GM21723 (cell line): ENCODE measurements around the gene EP400.

Experiments used
- ATAC-seq: cut with Tn5 transposase; IDR thresholded peaks from one replicate; pipeline ENCODE4 v1.9.1; 2021; ENCODE audit warnings: mild to moderate bottlenecking, moderate library complexity; ENCODE audit not compliant: unreplicated experiment

The EP400 gene

DNA sequence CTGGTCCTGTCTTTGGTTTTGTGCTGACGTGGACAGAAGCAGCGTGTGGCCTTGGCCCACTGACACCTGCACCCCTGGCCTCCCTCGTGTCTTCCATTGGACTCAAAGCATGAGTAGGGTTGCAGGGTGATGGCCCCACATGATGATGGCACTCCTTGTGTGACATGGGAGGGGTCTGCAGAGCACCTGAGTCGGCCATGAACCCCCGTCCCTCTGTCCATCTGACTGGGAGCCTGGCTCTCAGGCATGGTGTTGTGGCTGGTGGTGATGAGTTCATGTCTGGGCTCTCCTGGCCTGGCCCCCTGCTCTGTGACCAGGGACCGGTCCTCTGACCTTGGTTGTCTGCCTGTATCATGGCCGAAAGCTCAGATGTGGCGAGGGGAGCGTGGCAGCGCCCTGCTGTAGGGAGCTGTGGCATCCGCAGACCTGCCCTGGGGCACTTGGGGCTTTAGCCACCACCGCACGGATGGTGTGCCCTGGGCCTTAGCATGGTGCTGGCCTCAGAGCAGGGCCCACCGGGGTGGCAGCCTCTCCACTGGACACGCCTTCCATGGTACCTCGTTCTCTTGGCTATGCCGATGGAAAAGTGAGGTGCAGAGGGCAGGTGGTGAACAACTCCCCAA, 38.6 kb upstream of the EP400 start:
- no peak for ATAC-seq

DNA sequence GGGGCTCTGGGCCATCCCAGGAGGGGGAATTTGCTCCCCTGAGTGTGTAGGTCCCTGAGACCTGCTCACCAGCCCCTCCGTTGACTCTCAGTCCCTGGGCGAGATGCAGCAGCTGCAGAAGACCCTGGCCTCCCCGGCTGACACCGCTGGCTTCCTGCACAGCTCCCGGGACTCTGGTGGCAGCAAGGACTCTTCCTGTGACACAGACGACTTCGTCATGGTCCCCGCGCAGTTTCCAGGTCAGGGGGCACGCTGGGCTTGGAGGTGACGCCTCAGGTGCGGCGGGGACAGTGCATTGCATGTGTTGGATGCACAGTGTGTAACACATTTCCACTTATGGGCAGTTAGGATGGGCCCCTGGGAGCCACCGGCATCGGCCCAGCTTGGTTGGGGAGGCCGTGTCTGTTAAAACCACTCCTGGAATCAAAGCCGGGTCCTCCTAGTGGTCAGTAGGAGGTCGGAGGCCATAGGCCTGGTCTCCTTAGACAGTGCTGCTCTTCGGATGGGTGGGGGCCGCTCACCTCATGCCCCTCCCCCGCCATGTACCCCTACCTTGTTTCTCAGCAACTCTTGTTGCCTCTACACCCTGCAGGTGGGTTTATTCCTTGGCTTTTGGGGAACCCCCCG, 37.8 kb upstream of the EP400 start:
- no peak for ATAC-seq

DNA sequence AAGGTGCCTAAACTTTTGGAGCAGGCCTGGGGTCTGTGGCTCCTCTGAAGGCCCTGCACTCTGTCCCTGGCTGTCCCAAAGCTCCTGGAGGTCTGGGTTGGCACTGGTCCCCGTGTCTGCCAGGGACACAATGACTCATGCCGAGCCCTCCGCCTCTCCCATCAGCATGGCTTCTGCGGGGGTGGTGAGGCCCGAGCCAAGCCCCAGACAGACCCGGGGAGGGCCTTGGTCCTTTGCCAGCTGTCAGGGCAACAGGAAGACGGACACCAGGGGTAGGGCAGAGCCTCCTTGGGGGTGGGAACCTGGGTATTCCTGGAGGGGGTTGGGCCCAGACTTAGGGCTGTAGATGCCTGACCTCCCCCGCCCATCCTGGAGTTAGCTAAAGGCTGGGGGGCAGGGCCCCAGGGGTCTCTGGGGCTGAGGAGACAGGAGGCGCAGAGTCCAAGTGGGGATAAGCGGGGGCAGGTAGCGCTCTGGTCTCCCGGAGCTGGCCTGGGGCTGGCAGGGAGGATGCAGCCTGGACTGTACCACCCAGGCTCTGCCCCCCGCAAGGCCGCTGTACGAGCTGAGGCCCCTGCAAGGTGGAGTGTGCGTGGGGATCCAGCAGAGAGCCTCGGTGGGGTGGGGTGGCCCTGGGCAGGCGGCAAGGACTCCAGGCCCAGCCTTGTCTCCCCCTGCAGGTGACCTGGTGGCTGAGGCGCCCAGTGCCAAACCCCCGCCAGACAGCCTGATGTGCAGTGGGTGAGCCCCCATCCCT, 37.0 kb upstream of the EP400 start:
- no peak for ATAC-seq

DNA sequence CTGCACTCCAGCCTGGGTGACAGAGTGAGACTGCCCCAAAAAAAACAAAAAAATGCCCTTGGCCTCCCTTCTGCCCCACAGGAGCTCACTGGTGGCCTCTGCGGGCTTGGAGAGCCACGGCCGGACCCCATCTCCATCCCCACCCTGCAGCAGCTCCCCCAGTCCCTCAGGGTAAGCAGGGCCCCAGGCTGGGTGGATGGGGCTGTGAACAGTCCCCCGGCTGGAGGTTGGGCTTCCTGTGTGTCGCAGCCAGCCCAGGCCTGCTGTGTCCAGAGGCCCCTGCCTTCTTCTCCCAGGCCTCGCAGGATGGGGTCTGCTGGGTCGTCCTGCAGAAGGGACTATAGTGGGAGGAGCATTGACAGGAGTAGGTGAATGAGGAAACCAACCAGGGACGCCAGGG, 36.1 kb upstream of the EP400 start:
- no peak for ATAC-seq

DNA sequence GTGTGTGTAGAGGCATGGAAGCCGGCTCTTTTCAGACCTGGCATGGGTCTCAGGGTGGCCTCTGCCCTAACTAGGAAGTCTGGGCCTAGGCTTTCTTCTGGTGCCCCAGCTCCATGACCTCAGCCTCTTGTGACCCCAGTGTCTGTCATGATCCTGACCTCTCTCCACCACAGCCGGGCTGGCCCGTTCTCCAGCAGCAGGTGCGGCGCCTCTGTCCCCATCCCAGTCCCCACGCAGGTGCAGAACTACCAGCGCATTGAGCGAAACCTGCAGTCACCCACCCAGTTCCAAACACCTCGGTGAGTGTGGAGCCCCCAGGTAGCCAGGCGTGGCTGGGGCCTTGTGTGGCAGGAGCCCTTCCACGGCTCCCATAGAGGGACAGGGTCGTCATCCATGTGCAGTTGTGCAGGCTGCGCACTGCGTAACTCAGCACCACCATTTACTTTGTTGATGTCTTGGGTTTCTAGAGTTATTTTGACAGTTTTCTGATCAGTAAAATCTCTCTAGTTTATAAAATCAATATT, 35.5 kb upstream of the EP400 start:
- ATAC-seq = no peak

DNA sequence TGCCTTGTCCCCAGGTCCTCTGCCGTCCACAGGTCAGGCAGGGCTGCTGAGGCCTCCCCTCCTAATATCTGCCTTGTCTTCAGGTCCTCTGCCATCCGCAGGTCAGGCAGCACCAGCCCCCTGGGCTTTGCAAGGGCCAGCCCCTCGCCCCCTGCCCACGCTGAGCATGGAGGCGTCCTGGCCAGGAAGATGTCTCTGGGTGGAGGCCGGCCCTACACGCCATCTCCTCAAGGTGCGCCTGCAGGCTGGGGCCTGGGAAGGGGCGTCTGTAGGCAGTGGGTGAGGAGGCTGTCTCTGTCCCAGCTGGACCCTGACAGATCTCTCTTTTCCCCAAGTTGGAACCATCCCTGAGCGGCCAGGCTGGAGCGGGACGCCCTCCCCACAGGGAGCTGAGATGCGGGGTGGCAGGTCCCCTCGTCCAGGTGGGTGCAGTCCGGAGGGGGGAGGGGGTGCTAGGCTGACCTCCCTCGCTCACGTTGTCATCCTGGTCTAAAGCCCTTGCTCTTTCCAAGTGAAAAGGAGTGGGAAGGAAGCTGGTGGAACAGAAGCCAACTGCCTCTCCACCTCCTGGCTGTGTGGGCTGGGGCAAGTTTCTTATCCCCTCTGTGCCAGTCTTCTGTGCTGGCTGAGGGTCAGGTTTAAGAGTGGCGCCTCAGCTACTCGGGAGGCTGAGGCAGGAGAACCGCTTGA, 34.6 kb upstream of the EP400 start:
- no peak for ATAC-seq

DNA sequence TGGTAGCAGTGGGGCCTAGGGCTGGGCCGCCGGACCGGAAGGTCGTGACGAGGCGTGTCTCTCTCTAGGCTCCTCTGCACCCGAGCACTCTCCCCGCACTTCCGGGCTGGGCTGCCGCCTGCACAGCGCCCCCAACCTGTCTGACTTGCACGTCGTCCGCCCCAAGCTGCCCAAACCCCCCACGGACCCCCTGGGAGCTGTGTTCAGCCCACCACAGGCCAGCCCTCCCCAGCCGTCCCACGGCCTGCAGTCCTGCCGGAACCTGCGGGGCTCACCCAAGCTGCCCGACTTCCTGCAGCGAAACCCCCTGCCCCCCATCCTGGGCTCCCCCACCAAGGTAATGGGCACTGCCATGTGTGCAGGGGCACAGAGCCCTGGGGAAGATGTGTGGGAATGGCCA, 33.9 kb upstream of the EP400 start:
- ATAC-seq = no peak

DNA sequence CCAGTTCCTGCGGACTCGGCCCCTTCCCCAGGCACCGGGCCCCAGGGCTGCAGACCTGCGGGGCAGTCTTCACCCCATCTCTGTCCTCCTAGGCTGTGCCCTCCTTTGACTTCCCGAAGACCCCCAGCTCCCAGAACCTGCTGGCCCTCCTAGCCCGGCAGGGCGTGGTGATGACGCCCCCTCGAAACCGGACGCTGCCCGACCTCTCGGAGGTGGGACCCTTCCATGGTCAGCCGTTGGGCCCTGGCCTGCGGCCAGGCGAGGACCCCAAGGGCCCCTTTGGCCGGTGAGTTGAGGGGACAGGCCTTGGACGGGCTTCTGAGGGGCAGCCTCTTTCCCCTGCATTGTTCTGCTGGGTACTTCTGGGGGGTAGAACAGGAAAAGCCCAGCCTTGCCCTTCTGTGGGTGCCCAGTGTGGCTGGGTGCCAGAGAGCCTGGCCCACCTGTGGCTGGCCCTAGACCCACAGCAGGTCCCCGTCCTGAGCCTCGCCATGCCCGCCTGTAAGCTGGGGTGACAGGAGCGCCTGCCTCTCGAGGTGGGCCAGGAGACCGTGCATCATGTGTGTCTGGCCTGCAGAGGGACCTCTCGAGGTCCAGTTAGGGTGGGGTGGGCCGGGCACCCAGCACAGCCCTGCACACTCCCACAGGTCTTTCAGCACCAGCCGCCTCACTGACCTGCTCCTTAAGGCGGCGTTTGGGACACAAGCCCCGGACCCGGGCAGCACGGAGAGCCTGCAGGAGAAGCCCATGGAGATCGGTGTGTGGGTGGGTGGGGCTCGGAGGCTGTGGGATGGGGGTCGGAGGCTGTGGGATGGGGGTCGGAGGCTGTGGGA, 33.2 kb upstream of the EP400 start:
- ATAC-seq = no peak

DNA sequence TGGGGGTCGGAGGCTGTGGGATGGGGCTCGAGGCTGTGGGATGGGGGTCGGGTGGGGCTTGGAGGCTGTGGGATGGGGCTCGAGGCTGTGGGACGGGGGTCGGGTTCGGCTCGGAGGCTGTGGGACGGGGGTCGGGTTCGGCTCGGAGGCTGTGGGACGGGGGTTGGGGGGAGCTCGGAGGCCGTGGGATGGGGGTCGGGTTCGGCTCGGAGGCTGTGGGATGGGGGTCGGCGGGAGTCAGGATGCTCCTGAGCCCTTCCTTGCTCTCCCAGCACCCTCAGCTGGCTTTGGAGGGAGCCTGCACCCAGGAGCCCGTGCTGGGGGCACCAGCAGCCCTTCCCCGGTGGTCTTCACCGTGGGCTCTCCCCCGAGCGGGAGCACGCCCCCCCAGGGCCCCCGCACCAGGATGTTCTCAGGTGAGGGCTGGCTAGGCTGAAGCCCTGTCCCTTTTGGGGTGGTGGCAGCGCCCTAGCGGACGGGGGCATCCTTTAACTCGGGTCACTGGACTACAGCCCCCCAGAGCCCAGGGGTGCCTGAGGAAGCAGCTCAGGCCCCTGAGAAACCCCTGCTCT, 32.5 kb upstream of the EP400 start:
- no peak for ATAC-seq

DNA sequence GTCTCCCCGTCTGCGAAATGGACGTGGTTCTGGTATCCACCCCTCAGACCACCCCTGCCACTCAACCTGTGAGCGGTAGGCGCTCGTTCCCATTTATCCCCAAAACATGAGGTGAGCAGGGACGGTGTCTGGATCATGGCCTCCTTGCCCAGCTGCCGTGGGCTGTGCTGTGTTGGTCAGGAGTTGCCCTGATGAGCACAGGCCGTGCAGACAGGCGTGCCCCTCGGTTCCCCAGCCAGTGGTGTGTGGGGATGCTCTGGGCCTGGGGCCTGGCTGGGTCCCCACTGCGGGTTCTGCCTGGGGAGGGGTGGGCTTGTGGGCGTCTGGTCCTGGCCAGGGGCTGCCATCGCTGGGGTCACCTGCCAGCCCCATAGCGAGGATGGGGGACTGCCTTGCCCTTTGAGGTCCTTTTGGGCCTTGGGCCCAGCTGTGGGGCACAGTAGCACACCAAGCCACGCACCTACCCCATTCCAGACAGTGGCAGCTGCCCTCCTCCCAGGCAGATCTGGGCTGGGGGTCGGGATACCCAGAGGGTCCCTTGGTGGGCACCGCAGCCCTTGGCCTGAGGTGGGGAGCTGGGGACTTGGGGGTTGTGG, 31.9 kb upstream of the EP400 start:
- no peak for ATAC-seq

DNA sequence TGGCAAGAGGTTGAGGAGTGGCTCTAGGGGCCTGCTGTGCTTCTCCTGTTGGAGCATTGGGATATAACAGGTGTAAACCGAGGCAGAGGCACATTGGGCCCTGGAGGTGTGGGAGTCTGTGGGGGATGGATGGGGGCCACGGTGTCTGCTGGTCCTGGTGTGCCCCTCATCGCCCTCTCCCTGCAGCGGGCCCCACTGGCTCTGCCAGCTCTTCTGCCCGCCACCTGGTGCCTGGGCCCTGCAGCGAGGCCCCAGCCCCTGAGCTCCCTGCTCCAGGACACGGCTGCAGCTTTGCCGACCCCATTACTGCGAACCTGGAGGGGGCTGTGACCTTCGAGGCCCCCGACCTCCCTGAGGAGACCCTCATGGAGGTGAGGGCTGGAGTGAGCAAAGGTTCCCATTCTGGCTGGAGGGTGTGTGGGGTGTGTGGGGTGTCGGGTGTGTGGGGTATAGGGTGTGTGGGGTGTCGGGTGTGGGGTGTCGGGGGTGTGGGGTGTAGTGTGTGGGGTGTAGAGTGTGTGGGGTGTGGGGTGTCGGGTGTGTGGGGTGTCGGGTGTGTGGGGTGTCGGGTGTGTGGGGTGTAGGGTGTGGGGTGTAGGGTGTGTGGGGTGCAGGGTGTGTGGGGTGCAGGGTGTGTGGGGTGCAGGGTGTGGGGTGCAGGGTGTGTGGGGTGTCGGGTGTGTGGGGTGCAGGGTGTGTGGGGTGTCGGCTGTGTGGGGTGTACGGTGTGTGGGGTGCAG, 31.3 kb upstream of the EP400 start:
- ATAC-seq = no peak

DNA sequence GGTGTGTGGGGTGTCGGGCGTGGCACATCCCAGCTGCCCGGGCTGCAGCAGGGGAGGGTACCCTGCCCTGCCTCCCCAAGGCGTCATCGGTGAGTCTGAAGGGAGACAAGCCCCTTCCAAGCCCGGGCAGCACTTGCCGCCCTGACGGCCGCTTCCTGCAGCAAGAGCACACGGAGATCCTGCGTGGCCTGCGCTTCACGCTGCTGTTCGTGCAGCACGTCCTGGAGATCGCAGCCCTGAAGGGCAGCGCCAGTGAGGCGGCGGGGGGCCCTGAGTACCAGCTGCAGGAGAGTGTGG, 30.7 kb upstream of the EP400 start:
- no peak for ATAC-seq

DNA sequence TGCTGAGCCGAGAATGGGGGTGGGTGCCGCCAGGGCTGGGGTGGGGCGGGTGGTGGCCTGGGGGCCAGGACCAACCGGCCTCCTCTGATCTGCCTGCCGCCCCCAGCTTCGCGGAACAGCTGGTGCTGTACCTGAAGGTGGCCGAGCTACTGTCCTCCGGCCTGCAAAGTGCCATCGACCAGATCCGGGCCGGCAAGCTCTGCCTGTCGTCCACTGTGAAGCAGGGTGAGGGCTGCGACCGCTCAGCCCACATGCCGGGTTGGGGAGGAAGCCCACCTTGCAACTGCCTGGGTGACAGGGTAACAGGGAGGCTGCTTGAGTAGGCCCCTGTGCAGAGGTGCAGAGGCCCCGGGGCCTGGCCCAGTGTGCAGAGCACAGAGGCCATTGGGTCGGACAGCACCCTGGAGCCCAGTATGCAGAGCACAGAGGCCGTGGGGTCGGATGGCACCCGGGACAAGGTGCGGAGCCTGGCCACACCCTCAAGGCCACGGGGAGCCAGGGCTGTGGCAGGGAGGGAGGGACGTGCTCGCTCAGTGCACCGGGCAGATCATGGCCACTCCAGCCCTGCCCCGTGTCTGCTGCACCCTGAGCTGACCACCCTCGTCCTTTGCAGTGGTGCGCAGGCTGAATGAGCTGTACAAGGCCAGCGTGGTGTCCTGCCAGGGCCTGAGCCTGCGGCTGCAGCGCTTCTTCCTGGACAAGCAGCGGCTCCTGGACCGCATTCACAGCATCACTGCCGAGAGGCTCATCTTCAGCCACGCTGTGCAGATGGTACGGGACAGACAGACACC, 30.2 kb upstream of the EP400 start:
- ATAC-seq = no peak

DNA sequence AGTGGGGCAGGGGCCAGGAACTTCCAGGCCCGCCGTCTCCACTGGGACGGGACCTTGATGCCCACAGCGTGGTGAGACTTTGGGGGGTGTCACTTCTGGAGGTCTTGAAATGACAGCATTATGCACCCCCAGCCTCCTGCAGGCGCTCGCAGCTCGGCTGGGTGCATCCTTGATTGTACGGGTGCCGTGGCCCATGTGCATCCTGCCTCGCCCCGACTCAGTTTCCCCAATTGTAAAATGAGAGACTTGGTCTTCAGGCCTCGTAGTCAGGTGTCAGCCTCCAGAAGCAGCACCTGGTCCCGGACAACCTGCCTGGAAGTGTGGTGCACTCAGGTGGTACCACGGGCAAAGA, 29.6 kb upstream of the EP400 start:
- ATAC-seq = no peak

DNA sequence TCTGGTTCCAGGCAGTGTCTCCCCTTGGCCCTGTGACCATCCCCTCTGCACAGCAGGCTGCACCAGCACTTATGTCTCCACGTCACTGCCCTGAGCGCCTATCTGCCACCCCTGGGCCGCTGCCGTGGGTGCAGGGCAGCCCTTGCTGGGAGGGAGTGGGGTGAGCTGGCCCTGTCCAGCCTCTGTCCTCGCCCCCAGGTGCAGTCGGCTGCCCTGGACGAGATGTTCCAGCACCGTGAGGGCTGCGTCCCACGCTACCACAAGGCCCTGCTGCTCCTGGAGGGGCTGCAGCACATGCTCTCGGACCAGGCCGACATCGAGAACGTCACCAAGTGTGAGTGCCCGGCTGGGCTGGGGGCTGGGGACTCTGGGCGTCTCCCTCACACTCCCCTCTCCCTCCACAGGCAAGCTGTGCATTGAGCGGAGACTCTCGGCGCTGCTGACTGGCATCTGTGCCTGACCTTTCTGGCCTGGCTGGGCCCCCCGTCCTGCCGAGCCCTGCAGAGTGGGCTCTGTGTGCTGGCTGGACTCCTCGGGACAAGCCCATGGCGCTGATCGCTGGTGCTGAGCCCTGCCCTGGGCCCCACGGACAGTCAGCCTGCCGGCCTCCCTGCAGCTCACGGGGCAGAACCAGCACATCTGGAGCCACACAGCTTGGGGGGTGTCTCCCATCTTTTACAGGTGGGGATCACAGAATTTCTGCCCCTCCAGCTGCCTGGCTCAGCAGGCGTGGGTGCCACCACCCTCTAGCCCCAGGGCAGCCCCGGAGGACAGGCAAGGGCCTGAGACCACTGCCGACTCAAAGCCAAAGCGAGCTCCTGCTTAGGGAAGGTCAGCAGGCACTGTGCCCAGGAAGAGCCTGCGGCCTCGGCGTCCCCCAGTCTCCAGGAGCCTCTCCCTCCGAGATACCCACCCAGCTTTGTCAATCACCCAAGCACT, 28.6 kb upstream of the EP400 start:
- ATAC-seq = no peak

DNA sequence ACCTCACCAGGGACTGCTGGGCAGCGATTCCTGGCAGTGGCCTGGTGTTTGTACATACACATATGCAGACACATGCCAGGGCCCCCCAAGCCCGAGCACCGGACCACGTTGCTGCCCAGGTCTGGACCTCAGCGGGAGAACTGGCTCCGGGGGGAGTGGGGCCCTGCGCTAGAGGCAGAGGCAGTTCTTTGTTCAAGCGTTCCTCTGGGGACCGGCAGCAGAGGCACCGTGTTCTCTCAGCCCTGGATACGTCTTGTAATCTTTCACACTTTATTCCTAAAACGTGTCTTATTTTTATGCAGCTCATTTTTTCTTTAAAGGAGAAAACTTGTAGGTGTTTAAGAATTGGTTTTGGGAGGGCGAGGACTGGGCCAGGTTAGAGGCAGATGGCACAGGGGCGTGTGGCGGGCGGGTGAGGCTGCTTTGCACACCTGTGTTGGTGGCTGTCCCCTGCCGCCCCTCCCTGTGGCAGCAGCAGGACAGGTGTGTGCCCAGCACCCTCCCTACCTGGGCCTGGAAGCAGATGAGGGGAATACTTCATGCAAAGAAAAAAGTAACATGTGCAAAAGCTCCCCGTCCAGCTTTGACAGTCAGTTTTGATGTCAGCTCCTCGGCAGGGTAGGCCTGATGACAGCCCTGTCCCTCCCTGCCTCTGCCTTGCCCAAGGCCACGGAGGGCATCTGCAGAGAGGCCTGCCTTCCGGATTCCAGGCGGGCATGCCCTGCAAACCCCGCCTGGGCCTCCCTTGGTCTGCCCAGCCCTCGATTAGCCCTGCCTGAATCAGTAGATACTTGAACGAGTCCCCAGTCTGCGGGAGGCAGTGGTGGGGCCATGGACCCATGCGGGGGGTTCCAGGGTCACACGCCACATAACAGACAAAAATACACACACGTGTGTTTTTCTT, 27.6 kb upstream of the EP400 start:
- no peak for ATAC-seq

DNA sequence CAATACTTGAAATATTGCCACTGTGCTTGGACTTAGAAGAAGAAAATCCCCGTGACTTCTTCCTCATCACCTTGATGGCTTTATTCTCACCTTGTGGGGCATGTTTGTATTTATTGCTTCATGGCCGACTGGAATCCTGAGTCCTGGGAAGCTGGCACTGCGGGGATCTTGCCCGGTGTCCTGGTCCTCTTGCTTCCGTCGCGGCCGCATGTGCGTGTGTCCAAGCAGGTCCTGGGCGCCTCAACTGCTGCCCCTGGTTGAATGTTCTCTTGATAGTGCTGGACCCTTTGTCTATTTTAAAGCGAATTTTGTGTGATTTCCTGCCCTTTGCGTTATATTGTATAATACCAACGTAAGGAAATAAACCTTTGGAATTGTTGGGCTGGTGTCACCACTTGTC, 27.0 kb upstream of the EP400 start:
- no peak for ATAC-seq
